Measurements from ENCODE around the gene OSBPL9.

Gene OSBPL9, protein sequence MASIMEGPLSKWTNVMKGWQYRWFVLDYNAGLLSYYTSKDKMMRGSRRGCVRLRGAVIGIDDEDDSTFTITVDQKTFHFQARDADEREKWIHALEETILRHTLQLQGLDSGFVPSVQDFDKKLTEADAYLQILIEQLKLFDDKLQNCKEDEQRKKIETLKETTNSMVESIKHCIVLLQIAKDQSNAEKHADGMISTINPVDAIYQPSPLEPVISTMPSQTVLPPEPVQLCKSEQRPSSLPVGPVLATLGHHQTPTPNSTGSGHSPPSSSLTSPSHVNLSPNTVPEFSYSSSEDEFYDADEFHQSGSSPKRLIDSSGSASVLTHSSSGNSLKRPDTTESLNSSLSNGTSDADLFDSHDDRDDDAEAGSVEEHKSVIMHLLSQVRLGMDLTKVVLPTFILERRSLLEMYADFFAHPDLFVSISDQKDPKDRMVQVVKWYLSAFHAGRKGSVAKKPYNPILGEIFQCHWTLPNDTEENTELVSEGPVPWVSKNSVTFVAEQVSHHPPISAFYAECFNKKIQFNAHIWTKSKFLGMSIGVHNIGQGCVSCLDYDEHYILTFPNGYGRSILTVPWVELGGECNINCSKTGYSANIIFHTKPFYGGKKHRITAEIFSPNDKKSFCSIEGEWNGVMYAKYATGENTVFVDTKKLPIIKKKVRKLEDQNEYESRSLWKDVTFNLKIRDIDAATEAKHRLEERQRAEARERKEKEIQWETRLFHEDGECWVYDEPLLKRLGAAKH

DNA sequence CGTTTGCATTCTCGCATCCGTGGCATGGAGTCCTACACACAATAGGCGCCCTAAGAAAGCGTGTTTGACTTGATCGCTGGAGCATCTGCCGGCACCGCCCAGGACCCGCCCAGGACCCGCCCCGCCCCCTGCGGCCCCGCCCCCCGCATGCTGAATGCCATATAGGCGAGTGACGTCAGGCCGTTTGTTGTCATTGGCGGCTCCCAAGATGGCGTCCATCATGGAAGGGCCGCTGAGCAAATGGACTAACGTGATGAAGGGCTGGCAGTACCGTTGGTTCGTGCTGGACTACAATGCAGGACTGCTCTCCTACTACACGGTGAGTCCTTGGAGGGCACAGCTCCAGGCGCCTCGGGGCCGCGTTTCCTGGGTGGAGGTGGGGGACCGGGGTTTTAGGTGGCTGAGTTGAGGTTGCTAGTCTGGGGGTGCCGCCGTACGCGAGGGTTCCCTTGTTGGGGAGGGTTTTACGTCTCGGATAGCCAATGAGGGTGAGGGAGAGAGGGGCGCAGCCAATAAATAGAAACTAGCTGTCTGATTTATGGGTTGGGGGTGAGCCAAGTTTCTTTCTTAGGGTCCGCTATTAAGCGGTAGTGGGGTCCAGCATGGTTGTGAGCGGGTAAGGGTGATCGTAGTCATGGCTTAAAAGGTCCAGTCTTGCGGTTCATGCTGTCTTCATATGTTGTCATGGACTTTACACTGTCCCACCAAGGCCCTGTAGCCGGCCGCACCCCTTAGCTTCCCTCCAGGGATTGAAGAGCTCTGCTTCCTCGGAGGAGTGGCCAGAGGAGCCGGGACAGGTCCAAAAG lies at the start of gene OSBPL9:
Gene OSBPL9 (plus strand): TSS at position 190 of the 806 bp plus-strand sequence. CDS start 19 bp downstream, at position 209.
- DNase-seq (ENCODE audit: low read depth), result peak; percentile 80

DNA sequence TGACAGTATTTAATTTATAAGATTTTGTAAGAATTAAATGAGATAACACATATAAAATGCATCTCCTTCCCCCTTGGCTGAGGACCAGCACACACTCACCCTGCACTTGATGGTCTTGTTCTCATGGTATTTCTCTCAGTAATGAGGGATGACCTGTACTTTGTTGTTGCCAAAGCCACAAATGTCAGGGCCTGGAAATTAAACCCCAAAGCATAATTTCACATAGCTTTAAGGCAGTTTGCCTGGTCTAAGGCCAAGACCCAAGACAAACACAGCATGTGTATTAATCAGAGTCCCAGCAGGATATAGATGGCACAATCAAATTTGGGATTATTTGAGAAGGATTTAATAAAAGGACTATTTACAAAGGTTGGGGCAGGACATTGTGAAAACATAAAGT lies 49.2 kb upstream of the OSBPL9 start:
- no peak for DNase-seq (ENCODE audit: low read depth)

DNA sequence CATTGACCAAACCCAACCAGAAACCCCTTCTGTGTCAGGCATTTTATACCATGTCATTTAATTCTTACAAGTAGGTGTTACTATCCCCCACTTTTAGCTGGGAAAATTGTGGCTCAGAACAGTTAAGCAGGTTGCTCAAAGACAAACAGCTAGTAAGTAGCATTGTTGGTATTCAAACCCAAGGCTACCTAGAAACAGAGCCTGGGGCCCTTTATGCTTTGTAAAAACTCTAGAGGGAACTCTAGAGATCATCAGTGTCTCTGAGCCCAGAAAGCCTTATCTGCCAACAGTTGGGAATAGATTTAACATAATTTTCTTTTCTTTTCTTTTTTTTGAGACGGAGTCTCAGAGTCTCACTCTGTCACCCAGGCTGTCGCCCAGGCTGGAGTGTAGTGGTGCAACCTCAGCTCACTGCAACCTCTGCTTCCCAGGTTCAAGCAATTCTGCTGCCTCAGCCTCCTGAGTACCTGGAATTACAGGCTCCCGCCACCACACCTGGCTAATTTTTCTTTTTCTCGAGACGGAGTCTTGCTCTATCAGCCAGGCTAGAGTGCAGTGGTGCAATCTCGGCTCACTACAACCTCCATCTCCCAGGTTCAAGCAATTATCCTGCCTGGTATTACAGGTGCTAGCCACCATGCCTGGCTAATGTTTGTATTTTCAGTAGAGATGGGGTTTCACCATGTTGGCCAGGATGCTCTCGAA lies 48.5 kb upstream of the OSBPL9 start:
- no peak for DNase-seq (ENCODE audit: low read depth)

DNA sequence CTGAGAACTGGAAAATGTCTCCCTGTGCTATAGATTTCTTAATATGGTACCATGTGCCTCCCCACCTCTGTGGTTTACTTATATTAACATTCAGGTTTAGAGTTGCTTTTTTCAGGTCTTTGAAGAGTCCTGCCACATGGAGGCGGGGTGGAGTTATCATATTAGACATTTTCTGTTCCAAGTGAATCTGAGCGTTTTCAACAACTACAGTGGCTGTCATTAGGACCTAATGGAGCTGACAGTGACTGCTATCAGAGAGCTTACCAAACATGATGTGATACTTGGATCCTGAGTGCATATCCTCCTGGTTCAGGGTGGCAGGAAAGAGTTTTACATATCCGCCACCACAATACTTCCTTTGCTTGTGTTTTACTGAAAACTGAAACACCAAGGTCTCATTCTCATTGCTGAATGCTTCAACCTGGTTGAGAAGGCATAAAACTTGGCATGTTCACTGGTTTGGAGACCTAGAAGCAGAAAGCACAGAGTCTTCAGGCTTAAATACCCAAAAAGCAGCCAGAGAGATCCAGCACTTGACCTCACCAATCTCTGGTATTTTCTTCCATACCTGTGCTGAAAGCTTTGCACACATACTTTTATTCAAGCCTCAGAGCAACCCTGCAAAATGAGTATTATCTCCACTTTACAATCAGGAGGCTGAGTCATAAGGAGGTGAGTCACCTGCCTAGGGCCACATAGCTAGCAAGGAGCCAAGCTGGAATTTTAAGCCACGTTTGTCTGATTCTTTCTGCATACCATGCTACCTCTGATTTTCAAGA lies 47.4 kb upstream of the OSBPL9 start:
- peak; percentile 34 for DNase-seq (ENCODE audit: low read depth)

DNA sequence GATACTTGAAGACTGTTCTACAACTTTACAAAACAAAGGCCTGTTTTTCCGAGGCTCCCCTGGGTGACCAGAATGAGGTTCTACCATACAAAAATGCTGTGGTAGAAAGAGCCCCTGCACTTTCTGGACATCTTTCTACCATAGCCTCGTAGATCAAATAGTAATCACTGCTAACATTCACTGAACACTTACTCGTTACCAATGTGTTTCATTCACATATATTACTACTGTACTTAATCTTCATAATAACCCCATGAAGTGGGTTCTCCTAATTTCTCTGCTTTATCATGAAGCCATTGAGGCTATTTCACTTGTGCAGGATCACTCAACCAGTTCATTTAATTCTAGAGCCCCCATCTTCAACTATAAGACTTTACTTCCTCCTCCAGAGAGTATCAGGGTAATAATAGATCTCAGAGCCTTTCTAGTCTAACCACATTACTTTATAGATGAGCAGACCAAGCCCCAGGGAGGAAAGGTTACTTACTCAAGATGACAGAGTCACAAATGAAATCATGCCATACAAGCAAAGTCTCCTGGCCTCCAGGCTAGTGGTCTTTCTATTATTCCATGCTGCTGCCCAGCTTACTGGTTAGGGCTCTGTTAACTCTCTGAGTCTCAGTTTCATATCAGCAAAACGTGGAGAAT lies 46.7 kb upstream of the OSBPL9 start:
- no peak for DNase-seq (ENCODE audit: low read depth)

DNA sequence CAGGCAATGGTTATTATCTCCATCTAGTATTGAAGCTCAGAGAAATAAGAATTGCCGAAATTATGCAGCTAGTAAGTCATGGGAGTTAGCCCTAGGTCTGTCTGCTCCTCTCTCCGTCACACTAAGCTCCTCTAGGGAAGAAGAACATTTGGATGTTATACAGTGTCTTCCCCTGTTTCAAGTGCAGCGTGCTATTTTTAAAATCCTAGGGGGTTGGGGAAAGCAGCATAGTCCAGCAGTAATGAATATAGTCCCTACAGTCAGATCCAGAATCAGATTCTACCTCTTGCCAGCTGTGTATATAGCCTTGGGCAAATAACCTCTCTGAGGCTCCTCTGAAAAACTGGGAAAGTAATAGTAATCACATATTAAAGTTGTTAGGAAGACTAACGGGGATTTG lies 44.5 kb upstream of the OSBPL9 start:
- no peak for DNase-seq (ENCODE audit: low read depth)

DNA sequence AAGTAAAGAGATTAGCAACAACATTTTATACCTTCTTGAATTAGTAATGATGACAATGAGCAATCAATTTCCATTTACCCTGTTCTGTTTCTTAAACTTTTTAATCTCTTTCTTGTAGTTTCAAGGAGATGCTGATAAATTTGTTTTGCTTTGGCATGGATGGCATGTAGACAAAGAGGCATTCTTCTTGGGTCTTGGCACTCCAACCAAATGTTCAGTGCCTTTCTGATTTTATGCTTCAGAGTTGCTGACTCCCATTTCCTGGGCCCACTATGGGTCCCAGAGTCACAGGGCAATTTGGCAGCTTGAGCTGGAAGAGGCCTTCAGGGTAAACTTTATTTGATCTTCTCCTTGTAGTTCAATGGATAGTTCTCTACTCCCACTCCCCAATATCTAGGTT lies 42.1 kb upstream of the OSBPL9 start:
- no peak for DNase-seq (ENCODE audit: low read depth)

DNA sequence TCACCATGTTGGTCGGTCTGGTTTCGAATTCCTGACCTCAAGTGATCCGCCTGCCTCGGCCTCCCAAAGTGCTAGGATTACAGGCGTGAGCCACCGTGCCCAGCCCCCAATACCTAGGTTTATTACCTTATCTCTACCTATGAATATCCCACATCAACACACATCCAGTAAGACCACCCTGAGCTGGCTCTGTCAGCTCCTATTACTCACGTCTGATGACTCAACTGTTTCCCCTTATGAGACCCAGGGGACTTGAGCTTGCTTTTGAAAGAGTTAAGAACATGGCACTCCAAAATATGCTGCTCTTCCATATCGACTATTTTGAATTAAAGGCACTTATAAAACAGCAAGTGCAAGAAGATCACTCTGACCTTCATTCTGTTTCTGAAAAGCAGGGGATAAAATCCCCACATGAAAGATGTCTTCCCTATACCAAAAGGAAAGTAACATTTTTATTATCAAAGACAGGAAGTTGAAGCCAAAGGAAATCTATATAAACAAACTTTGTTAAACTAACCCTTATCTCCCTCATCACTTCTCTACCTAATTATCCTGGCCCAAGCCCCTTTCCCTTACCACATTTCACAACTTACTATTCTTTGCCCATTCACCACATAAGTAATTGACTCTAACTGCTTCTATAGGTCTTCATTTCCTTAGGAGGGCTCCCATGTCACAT lies 41.3 kb upstream of the OSBPL9 start:
- DNase-seq (ENCODE audit: low read depth), result no peak

DNA sequence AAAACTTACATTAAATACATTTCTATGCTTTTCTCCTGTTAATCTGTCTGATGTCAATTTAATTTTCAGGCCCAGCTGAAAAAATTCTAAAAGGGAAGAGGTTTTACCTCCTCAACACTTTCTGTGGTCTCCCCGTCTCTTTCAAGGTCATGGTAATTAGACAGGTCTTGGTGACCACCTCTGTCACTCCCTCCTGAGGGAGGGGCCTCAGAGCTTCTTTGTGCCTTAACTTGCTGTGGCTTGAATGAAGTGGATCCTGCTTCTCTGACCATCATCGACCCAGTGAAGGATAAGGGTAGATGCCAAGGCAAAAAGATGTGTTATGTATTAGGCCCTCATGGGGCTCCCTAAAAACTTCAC lies 40.8 kb upstream of the OSBPL9 start:
- no peak for DNase-seq (ENCODE audit: low read depth)

DNA sequence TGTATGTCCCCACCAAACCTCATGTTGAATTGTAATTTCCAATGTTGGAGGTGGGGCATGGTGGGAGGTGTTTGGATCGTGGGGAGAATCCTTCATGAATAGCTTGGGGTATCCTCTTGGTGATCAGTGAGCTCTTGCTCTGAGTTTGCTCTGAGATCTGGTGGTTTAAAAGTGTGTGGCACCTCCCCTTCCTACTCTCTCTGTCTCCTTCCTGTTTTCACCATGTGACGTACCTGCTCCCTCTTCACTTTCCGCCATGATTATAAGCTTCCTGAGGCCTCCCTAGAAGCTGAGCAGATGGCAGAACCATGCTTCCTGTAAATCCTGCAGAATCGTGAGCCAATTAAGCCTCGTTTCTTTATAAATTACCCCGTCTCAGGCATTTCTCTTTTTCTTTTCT lies 40.0 kb upstream of the OSBPL9 start:
- DNase-seq (ENCODE audit: low read depth), result no peak

DNA sequence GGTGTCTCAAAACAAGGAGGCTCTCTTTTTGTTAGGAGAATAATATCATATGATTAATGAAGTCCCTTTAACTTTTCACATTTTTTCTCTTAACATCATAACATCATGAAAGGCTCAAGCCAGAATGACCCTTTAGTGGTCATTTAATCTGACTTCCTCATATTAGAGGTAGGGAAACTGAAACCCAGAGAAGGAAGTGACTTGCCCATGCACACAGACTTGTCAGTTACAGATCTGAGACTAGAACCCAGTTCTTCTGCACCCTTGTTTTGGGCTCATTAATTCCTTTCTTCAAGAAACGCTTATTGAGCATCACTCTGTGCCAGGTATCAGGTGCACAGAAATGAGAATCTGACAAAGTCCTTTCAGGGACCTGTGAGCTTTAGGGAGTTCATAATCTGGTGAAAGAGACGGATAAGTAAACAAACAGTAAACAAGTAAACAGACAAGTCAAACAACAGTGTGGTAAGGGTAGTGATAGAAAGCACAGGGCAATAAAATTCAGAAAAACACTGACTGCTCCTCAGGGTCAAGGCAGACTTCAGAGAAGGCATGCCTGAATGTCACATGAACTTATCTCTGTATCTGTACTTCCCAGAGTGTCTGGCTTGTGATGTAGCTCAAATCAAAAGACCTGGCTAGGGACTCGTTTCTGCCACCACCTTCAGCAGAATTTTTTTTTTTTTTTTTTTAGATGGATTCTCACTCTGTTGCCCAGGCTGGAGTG lies 38.3 kb upstream of the OSBPL9 start:
- DNase-seq (ENCODE audit: low read depth), result no peak

DNA sequence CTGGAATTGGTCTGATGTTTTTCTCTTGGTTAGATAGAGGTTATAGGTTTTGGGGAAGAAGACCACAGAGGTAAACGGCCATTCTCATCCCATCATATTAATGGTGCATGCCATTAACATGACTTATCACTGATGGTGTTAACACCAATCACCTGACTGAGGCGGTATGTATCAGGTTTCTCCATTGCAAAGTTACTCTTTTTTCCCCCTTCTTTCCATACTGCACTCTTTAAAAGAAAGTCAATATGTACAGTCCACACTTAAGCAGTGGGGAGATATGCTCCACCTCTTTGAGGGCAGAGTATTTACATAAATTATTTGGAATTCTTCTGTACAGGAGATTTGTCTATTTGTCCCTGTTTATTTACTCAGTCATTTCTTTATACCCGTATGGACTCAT lies 35.7 kb upstream of the OSBPL9 start:
- no peak for DNase-seq (ENCODE audit: low read depth)

DNA sequence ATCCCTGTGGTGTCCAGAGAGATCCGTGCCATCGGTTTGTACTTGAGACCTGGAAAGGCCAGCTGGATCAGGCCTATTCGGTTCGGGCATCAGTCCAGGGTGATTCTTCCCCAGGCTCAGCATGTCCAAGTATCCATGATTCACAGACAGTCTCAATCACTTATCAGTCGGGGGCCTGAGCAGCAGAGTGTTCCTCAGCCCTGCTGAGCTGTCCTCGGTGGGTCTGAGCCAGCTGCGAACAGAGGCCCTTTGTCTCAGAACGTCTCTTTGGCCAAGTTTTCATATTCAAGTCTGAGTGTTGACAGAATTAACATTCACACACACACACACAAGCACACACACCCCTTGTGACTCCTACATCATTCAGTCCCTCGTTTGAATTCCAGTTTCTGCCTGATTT lies 33.4 kb upstream of the OSBPL9 start:
- no peak for DNase-seq (ENCODE audit: low read depth)

DNA sequence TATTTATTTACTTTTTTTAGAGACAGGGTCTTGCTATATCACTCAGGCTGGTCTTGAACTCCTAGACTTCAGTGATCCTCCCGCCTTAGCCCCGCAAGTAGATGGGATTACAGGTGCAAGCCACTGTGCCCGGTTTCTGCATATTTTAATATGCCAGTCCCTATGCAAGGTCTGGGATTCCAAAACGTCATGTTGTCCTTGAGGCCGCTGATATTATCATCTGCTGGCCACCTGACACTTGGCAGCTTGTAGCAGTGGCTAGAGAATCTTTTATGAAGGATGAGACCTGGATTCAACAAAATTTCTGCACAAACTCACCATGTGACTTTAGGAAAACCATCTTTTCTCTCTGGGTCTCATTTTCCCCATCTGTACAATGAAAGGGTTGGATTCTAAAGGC lies 32.9 kb upstream of the OSBPL9 start:
- DNase-seq (ENCODE audit: low read depth), result no peak

DNA sequence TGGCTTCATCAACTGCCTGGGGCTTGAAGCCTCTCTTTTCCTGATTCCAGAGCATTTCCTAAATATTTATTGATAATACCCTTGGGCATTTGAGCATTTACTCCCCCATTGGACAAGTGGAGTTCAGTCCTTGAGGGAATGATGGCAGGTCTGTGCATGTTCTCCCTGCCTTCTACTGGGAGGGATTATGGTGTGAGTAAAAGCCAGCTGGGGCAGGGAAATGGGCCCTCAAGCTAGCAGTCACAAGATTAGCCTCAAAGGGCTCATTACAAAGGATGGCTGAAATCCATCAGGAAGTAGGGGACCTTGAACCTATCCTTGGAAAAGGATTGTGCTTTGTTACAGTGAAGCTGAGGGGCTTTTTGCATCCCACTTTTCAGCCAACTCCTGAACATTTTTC lies 24.2 kb upstream of the OSBPL9 start:
- no peak for DNase-seq (ENCODE audit: low read depth)

DNA sequence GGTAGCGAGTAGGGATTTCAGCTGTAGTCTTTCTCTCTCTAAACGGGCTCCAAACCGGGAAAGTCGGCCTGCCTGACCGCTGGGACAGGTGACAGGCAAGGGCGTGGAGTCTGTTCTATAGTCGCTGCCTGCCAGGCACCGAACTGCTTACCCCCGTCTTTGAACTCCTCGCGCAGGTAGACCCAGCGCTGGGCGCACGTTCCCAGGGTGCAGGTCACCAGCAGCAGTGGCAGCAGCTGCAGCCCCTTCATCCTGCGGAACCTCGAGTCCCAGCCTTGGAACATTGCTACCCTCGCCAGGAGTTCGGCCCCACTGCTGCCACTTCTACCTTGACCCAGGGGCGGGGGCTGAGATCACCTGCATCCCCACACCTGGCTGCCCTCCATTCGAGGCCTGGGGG lies 22.2 kb upstream of the OSBPL9 start:
- DNase-seq (ENCODE audit: low read depth), result no peak

DNA sequence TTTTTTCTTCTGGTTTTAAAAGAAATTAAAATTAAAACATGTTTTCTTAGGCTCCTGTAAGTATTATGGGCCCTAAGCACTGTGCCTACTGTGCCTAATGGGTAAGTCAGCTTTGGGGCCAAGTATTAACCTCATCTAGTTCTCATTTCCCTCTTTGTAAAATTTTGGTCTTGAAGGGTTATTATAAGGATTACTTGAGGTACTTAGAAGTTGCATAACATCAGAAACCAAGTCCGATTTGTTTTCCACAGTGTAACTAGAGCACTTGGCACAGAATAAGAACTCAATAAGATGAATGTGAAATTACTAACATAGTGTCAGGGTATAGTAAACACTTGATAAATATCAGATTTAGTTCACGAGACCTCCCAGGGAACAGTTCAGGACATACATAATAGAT lies 16.4 kb upstream of the OSBPL9 start:
- DNase-seq (ENCODE audit: low read depth), result no peak

DNA sequence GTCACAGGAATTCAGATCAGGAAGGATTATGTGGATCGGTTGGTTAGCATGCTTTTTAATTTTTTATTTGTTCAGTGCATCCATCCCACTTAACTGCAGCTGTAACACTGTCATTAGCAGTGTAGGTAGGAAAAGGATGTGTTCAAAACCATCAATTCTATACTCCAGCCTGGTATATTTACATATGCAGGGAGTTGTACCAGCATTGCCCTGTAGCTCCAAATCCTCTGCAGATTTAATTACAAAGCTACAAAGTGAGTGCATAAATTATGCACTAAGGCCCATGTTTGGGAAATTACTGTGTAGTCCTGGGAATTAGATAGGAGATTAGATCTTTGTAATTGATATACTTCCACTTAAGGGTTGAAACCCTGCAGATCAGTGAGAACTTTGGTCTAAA lies 15.9 kb upstream of the OSBPL9 start:
- no peak for DNase-seq (ENCODE audit: low read depth)

DNA sequence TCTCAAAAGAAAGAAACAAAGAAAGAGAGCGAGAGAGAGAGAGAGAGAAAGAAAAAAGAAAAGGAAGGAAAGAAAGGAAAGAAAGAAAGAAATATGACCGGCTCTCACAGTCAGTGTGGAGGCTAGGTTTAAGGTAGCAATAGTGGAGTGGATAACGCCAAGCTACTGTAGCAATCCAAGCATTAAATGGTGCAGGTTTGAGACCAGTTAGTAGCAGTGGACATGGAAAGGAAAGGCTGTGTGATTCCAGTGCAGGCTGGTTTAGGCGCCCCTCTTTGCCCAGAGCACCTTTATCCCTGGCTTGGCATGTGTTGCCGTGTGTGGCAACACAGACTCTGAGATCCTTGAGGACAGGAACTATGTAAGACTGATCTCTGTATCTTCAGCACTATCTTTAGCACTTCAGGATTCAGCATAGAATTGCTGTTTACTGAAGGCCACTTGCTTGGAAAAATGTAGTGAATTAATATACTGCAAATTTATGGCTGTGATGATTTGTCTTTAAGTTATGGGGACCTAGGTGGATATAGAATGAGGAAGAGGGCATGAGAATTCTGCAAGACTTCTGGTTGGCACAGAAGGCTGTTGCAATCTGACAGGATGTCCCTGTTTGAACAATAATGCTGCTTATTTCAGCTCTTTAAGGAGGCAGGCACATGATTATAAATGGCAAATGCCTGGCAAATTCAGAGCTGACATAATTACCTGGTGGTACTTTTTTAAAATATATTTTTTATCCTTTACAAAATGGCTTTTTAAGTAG lies 10.8 kb upstream of the OSBPL9 start:
- no peak for DNase-seq (ENCODE audit: low read depth)
